Esophagus (tissue), 2 donors: ENCODE measurements around the gene HDAC4. TPM values are rescaled to one million over a fixed set of nuclear protein-coding genes. Genes with fewer than 3 reads are reported as not detected.

ENCODE experiments used
- H3K27ac ChIP-seq, 2 donors: one replicate each; pipeline ENCODE4 v1.5.1; 2013; ENCODE audit warnings: low read depth in 2 of 2, mild to moderate bottlenecking in 2 of 2, inconsistent platforms in 1 of 2, low read length in 1 of 2, moderate library complexity in 1 of 2
- H3K27me3 ChIP-seq, 2 donors: one replicate each; pipeline ENCODE4 v1.6.1; 2013; ENCODE audit warnings: low read length in 2 of 2, control low read depth in 1 of 2, mild to moderate bottlenecking in 1 of 2; ENCODE audit not compliant: insufficient read depth in 2 of 2, control insufficient read depth in 1 of 2
- H3K36me3 ChIP-seq, 2 donors: one replicate each; pipeline ENCODE4 v1.6.1; 2013; ENCODE audit warnings: low read length in 1 of 2; ENCODE audit not compliant: control insufficient read depth in 2 of 2, insufficient read depth in 2 of 2
- H3K4me1 ChIP-seq, 2 donors: one replicate each; pipeline ENCODE4 v1.6.1; 2013; ENCODE audit warnings: low read length in 1 of 2; ENCODE audit not compliant: control insufficient read depth in 2 of 2, insufficient read depth in 2 of 2
- H3K4me3 ChIP-seq, 2 donors: one replicate each; pipeline ENCODE4 v1.5.1; 2013; ENCODE audit warnings: low read length in 2 of 2, mild to moderate bottlenecking in 2 of 2, low read depth in 1 of 2, moderate library complexity in 1 of 2
- H3K9me3 ChIP-seq, 2 donors: one replicate each; pipeline ENCODE4 v1.6.1; 2013; ENCODE audit warnings: mild to moderate bottlenecking in 2 of 2, low read depth in 1 of 2, low read length in 1 of 2, moderate library complexity in 1 of 2; ENCODE audit not compliant: control insufficient read depth in 2 of 2, insufficient read depth in 1 of 2
- WGBS, 2 donors: extraction: QIAGEN DNeasy Blood & Tissue Kit; methylation state at CpG; one replicate each; pipeline ENCODE4 v1.1.7; 2013; 5-methylcytosine and 5-hydroxymethylcytosine counted together
- polyA plus RNA-seq, 2 donors: library from polyadenylated mRNA; stranded (reverse); fragments of 200-250 nt; gene quantifications; one replicate each; pipeline ENCODE4 v1.2.3, GENCODE V29; 2013
- donor health status: healthy with polysubstance abuse.
- donor health status: Bipolar disorder and iron deficiency.

The HDAC4 gene
- polyA plus RNA-seq, 2 donors: 5.9 to 10.2 TPM

DNA sequence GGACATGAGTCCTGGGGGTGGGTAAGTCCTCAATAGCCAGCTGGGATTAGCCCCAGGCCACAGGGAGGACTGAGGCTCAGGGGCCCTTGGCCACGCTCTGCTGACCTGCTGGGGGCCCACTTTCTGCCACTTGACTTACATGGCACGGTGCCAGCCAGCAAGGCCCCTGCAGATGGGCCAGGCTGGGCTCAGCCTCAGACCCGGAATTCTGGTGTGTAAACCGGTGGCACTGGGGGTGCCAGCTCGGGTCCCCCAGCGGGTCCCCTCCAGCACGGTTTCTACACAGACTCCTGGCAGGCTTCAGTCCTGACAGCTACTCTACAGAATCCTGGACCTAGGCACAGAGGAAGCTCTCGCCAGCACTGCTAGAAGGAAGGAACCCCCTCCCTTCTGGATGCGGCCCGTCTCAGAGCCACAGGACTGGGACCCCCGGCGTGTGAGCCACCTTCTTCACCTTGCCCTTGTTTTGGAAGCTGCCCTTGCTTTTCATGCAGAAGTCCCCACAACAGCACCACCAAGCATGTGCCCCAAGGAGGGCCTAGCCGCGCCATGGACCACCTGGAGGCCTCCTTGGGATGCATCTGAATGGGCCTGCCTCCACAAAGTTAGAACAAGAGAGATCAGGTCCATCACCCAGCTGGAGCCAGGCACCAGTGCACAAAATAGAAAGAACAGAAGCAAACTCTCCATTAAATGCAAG lies 8.0 kb downstream of the HDAC4 start:
- H3K36me3 ChIP-seq: peaks cover 0 to 11% of the 10 kb centered on the region in 2 donors
- H3K9me3 ChIP-seq: peaks cover 0 to 3% of the 10 kb centered on the region in 2 donors
- no peak overlapping the region for H3K4me3 ChIP-seq
- H3K27me3 ChIP-seq: no peaks in the 10 kb centered on the region
- WGBS, 2 donors: 92 to 93% methylated on average over 14 of the region's 14 CpGs
- H3K27ac ChIP-seq: no peak overlapping the region
- H3K4me1 ChIP-seq: peaks cover 3 to 10% of the 10 kb centered on the region in 2 donors

DNA sequence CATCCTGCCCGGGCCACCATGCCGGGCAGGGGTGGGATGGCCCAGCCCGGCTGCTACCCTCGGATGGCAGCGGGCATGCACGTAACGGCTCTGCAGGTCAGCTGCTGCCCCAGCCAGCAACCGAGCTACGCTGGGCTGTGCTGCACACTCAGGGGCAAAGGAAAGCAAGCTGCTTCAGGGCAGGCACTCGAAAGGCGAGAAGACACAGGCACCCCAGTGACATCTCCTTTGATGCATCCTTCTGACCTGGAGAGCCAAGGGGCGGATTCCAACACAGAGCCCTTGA lies 8.8 kb downstream of the HDAC4 start:
- 94 to 96% methylated on average over 12 of the region's 12 CpGs for WGBS, 2 donors
- no peaks in the 10 kb centered on the region for H3K27me3 ChIP-seq
- no peak overlapping the region for H3K4me3 ChIP-seq
- peaks cover 0 to 7% of the 10 kb centered on the region in 2 donors for H3K4me1 ChIP-seq
- H3K9me3 ChIP-seq: peaks cover 0 to 3% of the 10 kb centered on the region in 2 donors
- H3K36me3 ChIP-seq: peaks cover 0 to 13% of the 10 kb centered on the region in 2 donors
- no peak overlapping the region for H3K27ac ChIP-seq

DNA sequence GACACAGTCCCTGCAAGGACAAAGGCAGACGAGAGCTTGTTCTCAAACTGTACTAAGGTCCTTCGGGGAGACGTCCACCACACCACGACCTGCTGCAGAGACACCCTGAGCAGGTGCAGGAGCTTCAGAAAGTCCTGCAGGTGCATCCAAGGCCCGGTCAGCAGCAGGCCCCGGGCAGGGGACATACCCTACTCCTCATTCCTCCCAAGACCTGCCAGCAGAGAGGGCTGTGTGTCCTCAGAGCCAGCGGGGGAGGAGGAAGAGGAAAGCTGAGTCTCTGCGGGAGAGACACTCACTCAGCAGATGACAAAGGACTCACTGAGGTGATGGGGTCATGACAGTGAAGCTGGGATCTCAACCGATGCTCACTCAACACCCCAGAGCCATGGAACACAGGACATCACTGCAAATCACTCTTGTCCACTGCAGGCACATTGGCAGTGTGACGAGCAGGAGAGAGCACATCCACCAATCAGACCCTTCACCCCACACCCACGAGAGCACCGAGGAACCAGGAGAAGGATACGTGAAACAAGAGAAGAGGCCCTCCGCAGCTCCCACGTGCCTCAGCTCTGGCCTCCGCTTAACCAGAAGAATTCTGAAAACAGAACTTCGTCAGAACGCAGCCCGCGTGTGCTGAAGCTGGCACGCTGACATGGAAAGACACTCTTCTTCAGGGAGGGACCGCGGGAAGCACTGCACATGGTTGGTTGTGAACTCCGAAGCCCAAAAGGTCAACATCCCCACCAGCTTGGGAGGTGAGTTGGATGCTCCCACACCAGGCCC lies 9.3 kb downstream of the HDAC4 start:
- Histone ChIP-seq H3K4me3 (no peak overlapping the region), H3K4me1 (peaks cover 0 to 7% of the 10 kb centered on the region in 2 donors), H3K9me3 (peaks cover 0 to 3% of the 10 kb centered on the region in 2 donors), H3K36me3 (peaks cover 0 to 15% of the 10 kb centered on the region in 2 donors), H3K27ac (no peak overlapping the region), H3K27me3 (no peaks in the 10 kb centered on the region)
- 86 to 88% methylated on average over 24 of the region's 24 CpGs for WGBS, 2 donors

DNA sequence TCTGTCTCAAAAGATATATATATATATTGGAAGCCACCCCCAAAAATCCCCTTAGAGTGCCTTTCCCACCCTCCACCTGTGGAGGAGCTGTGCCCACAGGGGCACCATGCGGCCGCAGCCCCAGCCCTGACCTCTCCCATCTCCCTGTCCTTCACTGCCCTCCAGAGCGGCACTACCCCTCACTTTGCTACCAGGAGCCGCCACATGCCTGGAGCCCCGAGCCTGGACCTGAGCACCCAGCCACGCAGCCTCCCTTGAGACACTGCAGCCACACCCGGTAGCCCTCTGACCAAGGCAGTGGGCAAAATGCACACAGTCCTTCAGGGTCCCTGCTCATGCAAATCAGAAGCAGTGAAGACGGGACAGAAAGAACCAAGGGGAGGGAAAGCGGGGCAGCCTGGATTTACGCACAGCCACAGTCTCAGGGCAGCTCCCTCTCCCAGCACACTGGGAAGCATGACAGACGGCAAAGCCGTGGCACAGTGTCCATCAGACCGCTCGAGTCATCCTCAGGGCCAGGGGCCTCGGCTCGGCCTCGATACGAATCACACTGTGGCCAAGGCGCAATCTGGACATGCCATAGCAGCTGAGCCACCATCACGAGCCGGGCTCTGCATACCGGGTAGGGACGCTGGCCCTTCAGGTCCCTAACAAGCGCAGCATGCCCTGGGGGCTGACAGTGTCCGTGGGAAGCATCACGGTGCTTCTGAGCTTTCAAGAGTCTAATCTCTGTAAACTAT lies 10.1 kb downstream of the HDAC4 start:
- peaks cover 0 to 7% of the 10 kb centered on the region in 2 donors for H3K4me1 ChIP-seq
- no peak overlapping the region for H3K27ac ChIP-seq
- H3K4me3 ChIP-seq: no peak overlapping the region
- H3K27me3 ChIP-seq: no peaks in the 10 kb centered on the region
- peaks cover 0 to 3% of the 10 kb centered on the region in 2 donors for H3K9me3 ChIP-seq
- WGBS, 2 donors: 93 to 94% methylated on average over 26 of the region's 26 CpGs
- H3K36me3 ChIP-seq: peaks cover 0 to 20% of the 10 kb centered on the region in 2 donors

DNA sequence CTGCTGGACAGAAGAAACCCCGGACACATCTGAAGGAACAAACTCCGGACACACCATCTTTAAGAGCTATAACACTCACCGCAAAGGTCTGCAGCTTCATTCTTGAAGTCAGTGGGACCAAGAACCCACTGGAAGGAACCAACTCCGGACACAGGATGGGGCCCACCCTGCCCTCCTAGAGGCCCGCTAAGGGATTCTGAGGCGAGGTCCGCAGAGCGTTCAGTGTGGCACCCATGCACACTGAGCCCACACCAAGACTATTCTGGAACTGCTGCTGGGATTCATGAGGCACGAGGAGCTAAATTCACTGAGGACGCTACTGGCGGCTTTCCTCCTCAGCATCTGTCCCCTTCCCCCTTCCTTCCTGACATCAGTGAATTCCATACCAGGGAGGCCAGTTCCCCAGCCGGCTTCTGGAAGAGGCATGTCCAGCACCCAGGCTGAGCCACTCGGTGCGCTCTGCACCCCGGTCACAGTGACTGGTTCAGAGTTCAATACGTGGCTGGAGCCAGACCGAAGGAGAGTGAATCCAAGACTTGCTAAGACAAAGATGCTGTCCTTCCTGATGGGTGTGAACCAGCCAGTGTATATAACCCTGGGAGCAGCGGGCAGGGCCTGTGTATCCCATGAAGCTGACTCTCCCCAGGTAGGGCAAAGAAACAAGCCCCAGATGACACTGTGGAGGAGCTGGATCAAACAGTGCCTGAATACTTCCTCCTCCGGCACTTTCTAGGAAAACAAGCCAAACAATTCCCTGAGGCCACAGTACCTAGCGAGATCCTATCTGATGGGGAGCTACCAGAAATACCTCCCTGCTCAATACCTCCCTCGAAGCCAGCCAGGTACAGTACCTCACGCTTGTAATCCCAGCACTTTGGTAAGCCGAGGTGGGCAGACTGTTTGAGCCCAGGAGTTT lies 11.1 kb downstream of the HDAC4 start:
- Histone ChIP-seq H3K36me3 (peaks cover 0 to 20% of the 10 kb centered on the region in 2 donors), H3K27me3 (no peaks in the 10 kb centered on the region), H3K4me1 (peaks cover 0 to 7% of the 10 kb centered on the region in 2 donors), H3K4me3 (no peak overlapping the region), H3K27ac (no peak overlapping the region), H3K9me3 (peaks cover 0 to 3% of the 10 kb centered on the region in 2 donors)
- WGBS, 2 donors: 97% methylated on average over 23 of the region's 23 CpGs

DNA sequence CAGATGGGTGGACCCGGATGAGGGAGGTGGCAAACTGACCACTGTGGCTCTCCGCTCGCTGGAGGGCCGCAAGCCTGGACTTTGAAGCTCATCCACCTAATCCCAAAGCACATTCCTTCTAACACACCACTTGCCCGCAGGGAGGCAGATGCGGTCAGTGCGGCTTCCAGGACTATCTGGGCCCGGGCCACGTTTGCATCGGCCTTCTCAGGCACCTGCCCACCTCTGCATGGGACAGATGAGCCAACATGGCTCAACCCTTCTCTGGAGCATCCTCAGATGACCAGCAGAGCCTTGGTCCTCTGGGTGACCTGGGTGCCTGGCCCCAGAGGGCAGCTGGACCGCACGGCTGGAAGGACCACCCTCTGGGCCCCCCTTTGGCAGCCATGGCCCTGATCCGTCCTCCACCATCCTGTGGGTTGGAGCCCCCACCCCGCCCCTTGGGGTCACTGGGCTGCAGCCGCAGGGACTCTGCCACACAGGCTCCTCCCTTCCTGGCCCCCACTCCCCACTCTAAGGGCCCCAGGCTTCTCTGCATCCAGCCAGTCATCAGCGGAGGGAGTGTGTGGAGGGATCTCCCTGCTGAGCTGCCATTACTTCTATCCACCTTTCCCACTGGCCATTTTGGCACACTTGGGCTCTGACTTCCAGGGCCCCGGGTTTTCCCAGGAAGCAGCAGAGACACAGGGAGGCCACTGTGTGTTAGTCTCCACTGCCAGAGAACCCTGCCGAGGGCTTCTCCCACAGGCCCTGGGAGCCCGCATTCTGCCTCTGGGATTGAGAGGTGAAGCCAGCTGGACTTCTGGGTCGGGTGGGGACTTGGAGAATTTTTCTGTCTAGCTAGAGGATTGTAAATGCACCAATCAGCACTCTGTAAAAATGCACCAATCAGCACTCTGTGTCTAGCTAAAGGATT lies 12.3 kb downstream of the HDAC4 start:
- no peak overlapping the region for H3K27ac ChIP-seq
- peaks cover 0 to 6% of the 10 kb centered on the region in 2 donors for H3K4me1 ChIP-seq
- no peak overlapping the region for H3K4me3 ChIP-seq
- H3K27me3 ChIP-seq: no peaks in the 10 kb centered on the region
- WGBS, 2 donors: 94 to 97% methylated on average over 20 of the region's 20 CpGs
- peaks cover 0 to 20% of the 10 kb centered on the region in 2 donors for H3K36me3 ChIP-seq
- peaks cover 0 to 3% of the 10 kb centered on the region in 2 donors for H3K9me3 ChIP-seq

DNA sequence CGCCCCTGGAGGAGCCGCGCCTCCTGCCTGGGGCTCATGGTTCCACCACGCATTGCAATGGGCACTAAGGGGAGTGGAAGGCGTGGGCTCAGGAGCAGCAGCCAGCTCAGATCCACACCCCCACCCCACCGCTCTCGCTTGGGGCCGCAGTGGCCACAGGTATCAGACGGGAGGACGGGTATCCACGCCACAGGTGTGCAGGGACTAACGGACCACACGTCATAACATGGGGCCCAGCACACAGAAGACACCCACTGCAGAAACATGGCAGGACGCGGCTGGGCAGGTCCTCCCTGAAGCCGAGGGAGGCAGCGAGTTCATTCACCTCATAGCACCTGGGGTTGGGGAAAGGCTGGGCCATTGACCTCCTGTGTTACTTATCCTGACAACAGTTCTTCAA lies 13.0 kb downstream of the HDAC4 start:
- H3K4me1 ChIP-seq: no peaks in the 10 kb centered on the region
- H3K27ac ChIP-seq: no peak overlapping the region
- 93 to 97% methylated on average over 17 of the region's 17 CpGs for WGBS, 2 donors
- H3K9me3 ChIP-seq: peaks cover 0 to 3% of the 10 kb centered on the region in 2 donors
- H3K36me3 ChIP-seq: peaks cover 0 to 23% of the 10 kb centered on the region in 2 donors
- H3K4me3 ChIP-seq: no peak overlapping the region
- no peaks in the 10 kb centered on the region for H3K27me3 ChIP-seq

DNA sequence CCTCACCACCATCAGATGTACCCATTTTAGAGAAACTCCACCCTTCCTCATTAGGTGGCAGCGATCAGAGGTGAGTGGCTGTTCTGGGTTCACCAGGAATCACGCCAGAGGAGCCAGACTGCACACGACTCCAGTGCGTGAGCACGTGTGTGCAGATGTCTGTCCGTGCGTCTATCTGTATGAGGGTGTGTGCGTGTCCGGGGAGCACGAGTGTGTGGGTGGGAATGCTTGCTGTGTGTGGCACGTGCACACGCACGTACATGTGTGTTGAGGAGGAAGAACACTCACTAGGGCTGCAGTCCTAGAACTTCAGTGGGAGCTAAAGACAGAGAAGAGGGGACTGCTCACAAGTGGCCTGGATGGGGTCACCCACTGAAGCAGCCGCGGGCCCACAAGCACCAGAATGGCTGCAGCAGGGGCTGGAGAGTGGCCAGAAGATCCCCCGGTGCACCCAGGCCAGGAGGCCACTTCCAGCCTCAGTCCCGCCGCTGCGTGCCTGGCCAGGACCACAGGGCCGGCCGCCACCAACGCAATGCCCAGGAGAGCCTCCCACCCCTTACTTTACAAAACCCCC lies 13.9 kb downstream of the HDAC4 start:
- H3K27ac ChIP-seq: no peak overlapping the region
- peaks cover 0 to 22% of the 10 kb centered on the region in 2 donors for H3K36me3 ChIP-seq
- 93 to 94% methylated on average over 22 of the region's 22 CpGs for WGBS, 2 donors
- H3K9me3 ChIP-seq: peaks cover 0 to 3% of the 10 kb centered on the region in 2 donors
- H3K4me1 ChIP-seq: no peaks in the 10 kb centered on the region
- H3K27me3 ChIP-seq: no peaks in the 10 kb centered on the region
- no peak overlapping the region for H3K4me3 ChIP-seq
